ENCODE data around the gene PPY.

Gene PPY

GRCh38 chr17:43897831-43898230 lies 44.4 kb downstream of the PPY start:
- no peak for TF ChIP-seq CTCF (IDR thresholded peaks at IDR 0.05)

GRCh38 chr17:43892647-43892952 lies 49.7 kb downstream of the PPY start:
- no peak for TF ChIP-seq CTCF (IDR thresholded peaks at IDR 0.05)

- no peak for TF ChIP-seq CTCF (IDR thresholded peaks at IDR 0.05)
Measured at GRCh38 chr17:43891851-43892646, 50.2 kb downstream of the PPY start.
